Melanocyte of skin (primary cell): ENCODE data around the gene WDR81. TPM values are rescaled to one million over a fixed set of nuclear protein-coding genes. Genes with fewer than 3 reads are reported as not detected.

Source experiments
- total RNA-seq, 2 donors: library from RNA; depleted of rRNA; stranded (reverse); fragments of >200 nt; gene quantifications; 2 replicates each; pipeline ENCODE4 v1.2.3, GENCODE V29; 2012

The WDR81 gene
- total RNA-seq = 100 to 1,000 TPM in 1 of 2 donors, 10 to 100 TPM in 1; 78.1 to 106 TPM

DNA sequence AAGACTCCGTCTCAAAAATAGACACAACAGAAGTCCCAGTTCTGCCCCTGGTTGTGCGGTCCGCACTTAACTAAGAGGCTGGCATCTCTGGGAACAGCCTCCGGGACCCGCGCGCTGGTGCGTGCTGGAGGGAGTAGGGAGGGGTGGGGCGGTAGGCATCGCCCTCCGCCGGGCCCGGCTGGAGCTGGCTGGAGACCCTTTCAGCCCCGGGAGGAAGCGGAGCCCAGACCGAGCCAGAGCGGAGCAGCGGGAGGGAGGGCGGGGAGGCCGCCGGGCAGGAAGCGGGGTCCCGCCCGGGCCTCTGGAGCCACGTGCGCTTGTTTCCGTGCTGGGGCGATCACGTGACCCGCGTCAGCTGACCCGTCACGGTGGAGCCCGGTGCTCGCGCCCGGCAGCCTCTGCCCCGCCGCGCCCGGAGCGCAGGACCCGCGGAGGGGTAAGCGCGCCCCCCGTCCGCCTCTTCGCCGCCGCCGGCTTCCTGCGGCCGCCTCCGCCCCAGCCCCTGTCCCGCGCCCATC is at the start of gene WDR81:
TSS of gene WDR81 (plus strand) at position 354 of the 518 bp plus-strand sequence. CDS start 256 bp downstream, outside the sequence.

GRCh38 chr17:1684378-1685189 is 39.9 kb upstream of the WDR81 start, which contains the start of gene PRPF8:
Gene PRPF8, minus strand, starts transcription at chr17:1684867. Its CDS starts 296 bp downstream, at chr17:1684571.

GRCh38 chr17:1709971-1710806 is 14.3 kb upstream of the WDR81 start, which contains the start of gene TLCD2:
Gene TLCD2, minus strand, starts transcription at chr17:1710377. Its CDS starts 135 bp downstream, at chr17:1710242.

DNA sequence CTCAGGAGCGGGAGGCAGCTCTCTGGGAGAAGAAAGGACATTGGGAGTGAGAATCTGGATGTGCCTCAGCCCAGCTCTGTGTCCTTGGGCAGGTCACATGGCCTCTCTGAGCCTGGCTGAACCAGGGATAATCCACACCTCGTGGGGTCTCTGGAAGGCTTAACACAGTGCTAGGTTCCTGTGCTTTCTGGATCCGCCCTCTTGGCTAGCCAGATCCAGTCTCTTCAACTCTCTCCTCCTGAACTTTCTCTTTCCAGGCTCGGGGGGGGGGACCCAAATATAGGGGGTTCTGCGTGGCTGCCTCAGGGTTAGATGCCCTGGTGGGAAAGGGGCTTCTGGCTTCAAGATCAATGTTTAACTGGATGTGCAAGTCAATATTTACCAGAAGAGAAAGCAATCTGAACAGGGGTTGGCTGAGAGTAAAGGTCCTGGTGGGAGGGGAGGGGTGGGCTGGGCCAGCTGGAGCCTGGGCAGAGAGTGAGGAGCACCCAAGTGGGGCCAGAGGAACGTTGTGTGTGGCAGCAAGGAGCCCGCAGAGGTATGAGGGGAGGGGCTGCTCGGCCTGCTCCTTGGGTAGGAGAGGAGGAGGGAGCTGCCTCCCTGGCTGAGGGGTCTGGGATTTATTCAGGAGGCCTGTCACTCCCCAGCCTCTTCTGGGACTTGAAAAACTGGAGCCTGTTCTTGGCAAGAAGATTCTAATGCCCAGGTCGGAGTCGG is 18.0 kb downstream of the WDR81 start, which contains the start of gene SERPINF2:
TSS of gene SERPINF2 (plus strand) at position 501 of the 717 bp plus-strand sequence. CDS start 2,125 bp downstream, outside the sequence.

Other genes with a start within 250 kb of the WDR81 start
- 100 to 1,000 TPM; 103 to 112 TPM for gene MYO1C, start 232.0 kb upstream of the WDR81 start, total RNA-seq
- 10 to 100 TPM; 34.6 to 46.8 TPM for gene INPP5K, start 208.1 kb upstream of the WDR81 start, total RNA-seq
- 10 to 100 TPM; 24.1 to 26.3 TPM for gene PITPNA, start 161.9 kb upstream of the WDR81 start, total RNA-seq
- 1 to 10 TPM in 1 of 2 donors, under 1 TPM in 1; 1.00 to 3.8 TPM for gene SLC43A2, start 95.9 kb upstream of the WDR81 start, total RNA-seq
- gene SCARF1, start 79.0 kb upstream of the WDR81 start, total RNA-seq = under 1 TPM; under 0.01 TPM
- 1 to 10 TPM; 5.0 to 8.9 TPM for gene RILP, start 74.8 kb upstream of the WDR81 start, total RNA-seq
- gene PRPF8, start 39.8 kb upstream of the WDR81 start, total RNA-seq = 100 to 1,000 TPM; 104 to 129 TPM
- 1 to 10 TPM in 1 of 2 donors, under 1 TPM in 1; 1.00 to 1.4 TPM for gene TLCD2, start 14.3 kb upstream of the WDR81 start, total RNA-seq
- under 1 TPM; under 0.01 TPM for gene SERPINF2, start 18.2 kb downstream of the WDR81 start, total RNA-seq
- gene SERPINF1, start 37.4 kb downstream of the WDR81 start, total RNA-seq = 100 to 1,000 TPM in 1 of 2 donors, 1 to 10 TPM in 1; 3.1 to 169 TPM
- 10 to 100 TPM; 11.7 to 17.6 TPM for gene SMYD4, start 105.2 kb downstream of the WDR81 start, total RNA-seq
- gene RPA1, start 105.3 kb downstream of the WDR81 start, total RNA-seq = 10 to 100 TPM; 13.1 to 29.0 TPM